ENCODE measurements around the gene RABGAP1. TPM values are rescaled to one million over a fixed set of nuclear protein-coding genes. Genes with fewer than 3 reads are reported as not detected.

RABGAP1 gene
- total RNA-seq, 1 donor from 2014 or later, result 58.6 TPM

DNA sequence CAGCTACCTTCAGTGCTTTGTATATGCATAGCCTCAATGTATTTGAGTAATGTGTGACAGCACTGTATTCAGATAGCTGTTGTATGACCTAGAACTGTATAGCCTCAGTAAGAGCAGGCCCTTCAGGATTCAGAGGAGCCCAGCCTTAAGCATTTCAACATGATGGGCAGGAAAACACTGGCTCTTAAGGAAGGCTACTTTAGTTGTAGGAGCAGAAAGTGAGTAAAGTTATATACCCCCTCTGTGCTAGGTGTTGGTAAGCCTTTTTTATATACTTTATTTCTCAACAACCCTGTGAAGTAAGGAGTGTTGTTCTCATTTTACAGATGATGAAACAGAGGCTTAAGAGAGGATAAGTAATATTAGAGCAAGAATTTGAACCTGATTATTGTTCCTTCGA, 91.1 kb downstream of the RABGAP1 start:
- H3K27me3 ChIP-seq, result no peaks in the 10 kb centered on the region
- DNase-seq (no peak), ATAC-seq (peak; percentile 71)
- no peaks in the 10 kb centered on the region for H3K9me3 ChIP-seq
- H3K36me3 ChIP-seq, result peaks cover 15% of the 10 kb centered on the region
- H3K4me3 ChIP-seq, result no peak overlapping the region
- intact Hi-C loops (cut with DNase I), result no loop called here
- peaks cover 11% of the 10 kb centered on the region for H3K4me1 ChIP-seq
- TF ChIP-seq, protein P1, sequence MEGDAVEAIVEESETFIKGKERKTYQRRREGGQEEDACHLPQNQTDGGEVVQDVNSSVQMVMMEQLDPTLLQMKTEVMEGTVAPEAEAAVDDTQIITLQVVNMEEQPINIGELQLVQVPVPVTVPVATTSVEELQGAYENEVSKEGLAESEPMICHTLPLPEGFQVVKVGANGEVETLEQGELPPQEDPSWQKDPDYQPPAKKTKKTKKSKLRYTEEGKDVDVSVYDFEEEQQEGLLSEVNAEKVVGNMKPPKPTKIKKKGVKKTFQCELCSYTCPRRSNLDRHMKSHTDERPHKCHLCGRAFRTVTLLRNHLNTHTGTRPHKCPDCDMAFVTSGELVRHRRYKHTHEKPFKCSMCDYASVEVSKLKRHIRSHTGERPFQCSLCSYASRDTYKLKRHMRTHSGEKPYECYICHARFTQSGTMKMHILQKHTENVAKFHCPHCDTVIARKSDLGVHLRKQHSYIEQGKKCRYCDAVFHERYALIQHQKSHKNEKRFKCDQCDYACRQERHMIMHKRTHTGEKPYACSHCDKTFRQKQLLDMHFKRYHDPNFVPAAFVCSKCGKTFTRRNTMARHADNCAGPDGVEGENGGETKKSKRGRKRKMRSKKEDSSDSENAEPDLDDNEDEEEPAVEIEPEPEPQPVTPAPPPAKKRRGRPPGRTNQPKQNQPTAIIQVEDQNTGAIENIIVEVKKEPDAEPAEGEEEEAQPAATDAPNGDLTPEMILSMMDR (IDR thresholded peaks at IDR 0.05), result no peak
- H3K27ac ChIP-seq, result no peak overlapping the region

DNA sequence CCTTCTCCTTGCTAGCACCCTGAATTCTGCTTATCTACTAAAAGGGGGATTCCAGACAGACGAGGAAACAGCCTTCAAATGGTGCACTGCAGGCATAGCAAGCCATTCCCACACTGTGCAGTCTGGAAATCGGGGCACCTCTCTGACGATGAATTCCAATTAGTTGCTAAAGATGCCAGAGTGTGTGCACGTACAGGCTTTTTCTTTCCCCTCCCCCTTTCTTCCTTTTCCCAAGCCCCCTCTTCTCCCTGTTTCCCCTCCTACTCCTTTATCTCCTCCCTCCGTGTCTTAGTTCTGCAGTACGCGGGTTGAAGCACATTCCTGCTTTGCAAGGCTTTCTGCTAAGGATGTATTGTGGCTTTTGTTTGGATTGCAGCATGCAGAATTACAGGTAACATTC, 92.5 kb downstream of the RABGAP1 start, which contains the start of gene GPR21:
Gene GPR21 (plus strand): TSS at position 316 of the 400 bp plus-strand sequence. CDS start 900 bp downstream, outside the sequence.
- Histone ChIP-seq H3K27ac (no peak within 1 kb of the TSS), H3K4me3 (peak within 1 kb of the TSS; percentile 15), H3K36me3 (peaks cover 15% of the 10 kb centered on the region), H3K9me3 (no peaks in the 10 kb centered on the region), H3K27me3 (no peaks in the 10 kb centered on the region), H3K4me1 (peaks cover 10% of the 10 kb centered on the region)
- intact Hi-C loops (cut with DNase I), result no loop called here
- ATAC-seq, result peak; percentile 48
- DNase-seq, result no peak
- TF ChIP-seq, protein P1 (IDR thresholded peaks at IDR 0.05), result no peak

DNA sequence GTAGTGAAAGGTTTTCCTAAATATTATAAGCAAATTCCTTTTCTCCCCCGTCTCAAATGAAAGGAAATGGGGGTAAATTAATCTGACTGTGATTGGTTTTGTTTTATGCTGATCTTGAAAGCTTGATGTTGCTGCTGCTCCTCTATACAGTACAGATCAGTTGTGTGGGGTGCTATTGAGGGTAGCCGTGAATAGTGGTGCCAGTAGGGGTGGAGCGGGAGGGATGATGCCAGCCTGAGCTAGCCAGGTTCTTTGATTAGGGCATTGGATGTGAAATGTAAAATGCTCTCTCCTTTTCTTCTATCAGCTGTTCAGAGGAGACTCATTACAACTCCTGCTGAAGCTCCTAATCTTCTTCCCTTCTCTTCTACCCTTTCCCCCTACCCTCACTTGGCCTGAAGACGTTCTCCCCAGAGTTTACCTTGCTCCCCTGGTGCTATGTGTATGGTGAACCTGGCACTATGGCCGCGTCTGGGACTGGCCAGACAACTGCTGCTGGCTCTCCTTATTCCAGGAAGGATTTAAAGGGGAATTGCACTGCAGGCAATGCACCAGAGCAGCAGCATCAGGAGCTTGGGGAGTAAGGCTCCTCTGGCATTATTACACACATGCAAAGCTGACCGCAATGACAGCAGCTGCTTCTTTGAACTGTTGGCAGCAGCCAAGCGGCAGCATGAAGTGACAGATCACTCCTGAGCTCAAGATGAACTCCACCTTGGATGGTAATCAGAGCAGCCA, 93.2 kb downstream of the RABGAP1 start:
- Histone ChIP-seq H3K4me3 (peak overlapping the region; percentile 15), H3K9me3 (no peaks in the 10 kb centered on the region), H3K27me3 (no peaks in the 10 kb centered on the region), H3K4me1 (peaks cover 10% of the 10 kb centered on the region), H3K27ac (no peak overlapping the region), H3K36me3 (peaks cover 13% of the 10 kb centered on the region)
- TF ChIP-seq, protein P1 (IDR thresholded peaks at IDR 0.05), result no peak
- ATAC-seq (no peak), DNase-seq (no peak)
- intact Hi-C loops (cut with DNase I), result no loop called here

DNA sequence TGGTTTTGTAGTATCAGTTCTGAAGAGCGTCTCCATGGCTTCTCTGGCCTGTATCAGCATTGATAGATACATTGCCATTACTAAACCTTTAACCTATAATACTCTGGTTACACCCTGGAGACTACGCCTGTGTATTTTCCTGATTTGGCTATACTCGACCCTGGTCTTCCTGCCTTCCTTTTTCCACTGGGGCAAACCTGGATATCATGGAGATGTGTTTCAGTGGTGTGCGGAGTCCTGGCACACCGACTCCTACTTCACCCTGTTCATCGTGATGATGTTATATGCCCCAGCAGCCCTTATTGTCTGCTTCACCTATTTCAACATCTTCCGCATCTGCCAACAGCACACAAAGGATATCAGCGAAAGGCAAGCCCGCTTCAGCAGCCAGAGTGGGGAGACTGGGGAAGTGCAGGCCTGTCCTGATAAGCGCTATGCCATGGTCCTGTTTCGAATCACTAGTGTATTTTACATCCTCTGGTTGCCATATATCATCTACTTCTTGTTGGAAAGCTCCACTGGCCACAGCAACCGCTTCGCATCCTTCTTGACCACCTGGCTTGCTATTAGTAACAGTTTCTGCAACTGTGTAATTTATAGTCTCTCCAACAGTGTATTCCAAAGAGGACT, 94.2 kb downstream of the RABGAP1 start:
- no peak overlapping the region for H3K27ac ChIP-seq
- H3K27me3 ChIP-seq, result no peaks in the 10 kb centered on the region
- H3K4me1 ChIP-seq, result peaks cover 10% of the 10 kb centered on the region
- DNase-seq (no peak), ATAC-seq (no peak)
- peak overlapping the region; percentile 14 for H3K4me3 ChIP-seq
- H3K36me3 ChIP-seq, result peaks cover 5% of the 10 kb centered on the region
- TF ChIP-seq, protein P1 (IDR thresholded peaks at IDR 0.05), result no peak
- intact Hi-C loops (cut with DNase I), result no loop called here
- H3K9me3 ChIP-seq, result no peaks in the 10 kb centered on the region

DNA sequence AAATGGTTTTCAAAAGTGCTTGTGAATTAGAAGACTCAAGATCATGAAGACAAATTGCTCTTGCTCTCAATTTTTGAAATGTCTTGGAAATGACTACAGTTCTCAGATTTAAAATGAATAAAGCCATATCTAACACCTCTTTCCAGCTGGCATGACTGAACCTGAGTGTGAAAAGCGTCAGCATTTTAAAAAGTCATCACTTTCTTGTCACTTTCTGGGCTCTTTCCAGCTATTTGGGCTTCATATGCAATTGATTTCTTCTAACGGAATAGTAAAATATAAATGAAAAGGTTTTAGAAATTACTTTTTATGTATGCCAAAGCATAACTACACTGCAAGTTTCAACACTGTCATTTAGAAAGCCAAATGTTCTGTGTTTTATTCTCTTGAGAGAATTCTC, 95.0 kb downstream of the RABGAP1 start:
- peaks cover 10% of the 10 kb centered on the region for H3K4me1 ChIP-seq
- TF ChIP-seq, protein P1 (IDR thresholded peaks at IDR 0.05), result no peak
- H3K4me3 ChIP-seq, result no peak overlapping the region
- no peaks in the 10 kb centered on the region for H3K9me3 ChIP-seq
- H3K27ac ChIP-seq, result no peak overlapping the region
- no peak for ATAC-seq
- intact Hi-C loops (cut with DNase I), result no loop called here
- H3K36me3 ChIP-seq, result no peaks in the 10 kb centered on the region
- DNase-seq, result no peak
- H3K27me3 ChIP-seq, result no peaks in the 10 kb centered on the region
